Spleen (tissue), 7 donors: ENCODE measurements around the gene MERTK.

ENCODE experiments used
- CTCF ChIP-seq, 11 experiments: fragments of 200-600 bp in 7 of 11; fragments of 450-650 bp in 4 of 11; sonication (generic) in 4 of 11; IDR thresholded peaks in 8 of 11; conservative IDR thresholded peaks in 3 of 11; 1 replicate in 7 of 11; 2 replicates in 4 of 11; pipeline versions ENCODE4 v1.4.0 to v1.8.0; 2016 to 2021; ENCODE audit warnings: antibody characterized with exemption in 11 of 11, inconsistent platforms in 4 of 11, mild to moderate bottlenecking in 1 of 11
- POLR2A ChIP-seq, 3 donors: fragments of 450-650 bp; IDR thresholded peaks; one replicate each; pipeline ENCODE4 v1.5.1; 2017; ENCODE audit warnings: antibody characterized with exemption in 3 of 3, mild to moderate bottlenecking in 1 of 3
- POLR2AphosphoS5 ChIP-seq, 3 donors: sonication (generic); formaldehyde crosslinking; IDR thresholded peaks; one replicate each; pipeline ENCODE4 v1.5.1; 2017; ENCODE audit warnings: antibody characterized with exemption in 3 of 3
- donor health status: DM: no; HTN: no; CAD: no; lungs with moderate emphysema.
- donor health status: DM: no; HTN: no; CAD: no.
- donor health status: DM: no; HTN: no; CAD: no.

- TF ChIP-seq CTCF (IDR thresholded peaks at IDR 0.05 in 8 of 11, conservative IDR thresholded peaks at IDR 0.05 in 3 of 11) (no peak), POLR2A (IDR thresholded peaks at IDR 0.05) (no peak), POLR2AphosphoS5 (IDR thresholded peaks at IDR 0.05) (no peak)
Measured at GRCh38 chr2:111999809-112000208, 101.4 kb downstream of the MERTK start.
